AG04450 (cell line): ENCODE data around the gene IER2. TPM values are rescaled to one million over a fixed set of nuclear protein-coding genes. Genes with fewer than 3 reads are reported as not detected.

Experiments used
- CTCF ChIA-PET: fragments of 300-600, 350-600 bp; formaldehyde crosslinking; extraction: SDS; loops from one replicate; lab custom pipeline; 2022; ENCODE audit warnings: antibody characterized with exemption, inconsistent platforms; lab: Charles Lee
- POLR2A ChIA-PET: fragments of 350-600 bp; formaldehyde crosslinking; extraction: SDS; loops from one replicate; lab custom pipeline; 2021; ENCODE audit warnings: antibody characterized with exemption, inconsistent platforms; lab: Yijun Ruan, JAX
- DNase-seq: peaks from one replicate; pipeline ENCODE4 v3.0.0-alpha.2; 2011; ENCODE audit warnings: low read depth, low spot score
- H3K27ac ChIP-seq: one replicate; pipeline ENCODE4 v1.5.1; 2012; ENCODE audit warnings: low read depth, low read length, control low read depth
- H3K27me3 ChIP-seq: one replicate; pipeline ENCODE4 v1.6.0; 2012; ENCODE audit warnings: low read length; ENCODE audit not compliant: control insufficient read depth, insufficient read depth
- H3K4me3 ChIP-seq: 2 replicates; pipeline ENCODE4 v1.5.1; 2011; ENCODE audit warnings: mild to moderate bottlenecking, low read depth, low read length, control low read depth
- H3K9me3 ChIP-seq: 2 replicates; pipeline ENCODE4 v1.5.1; 2012; ENCODE audit warnings: low read length; ENCODE audit not compliant: control insufficient read depth, insufficient read depth
- CTCF ChIP-seq: IDR thresholded peaks from 2 replicates; pipeline ENCODE4 v1.5.1; 2011; ENCODE audit warnings: low read depth, low read length, control low read depth, inconsistent platforms
- polyA minus RNA-seq: library from RNA; depleted of rRNA, polyadenylated mRNA; stranded (reverse); fragments of >200 nt; gene quantifications from 2 replicates; pipeline ENCODE4 v1.2.3, GENCODE V29; 2011; rRNA and poly(A)+ RNA removed
- polyA plus RNA-seq: library from polyadenylated mRNA; depleted of rRNA; stranded (reverse); fragments of >200 nt; gene quantifications from 2 replicates; pipeline ENCODE4 v1.2.3, GENCODE V29; 2011; rRNA removed

The IER2 gene
- 15.3 and 21.3 TPM in 2 replicates for polyA plus RNA-seq
- 8.1 and 10.7 TPM in 2 replicates for polyA minus RNA-seq

- peak within 1 kb of the TSS; percentile 87 for H3K4me3 ChIP-seq
- peaks cover 6% of the 10 kb centered on the region; the same call in 1 of the 2 replicates for H3K9me3 ChIP-seq
- ChIA-PET CTCF (interaction anchor here (1.2 to 1.7 kb wide), 4 partner anchors 23 to 185 kb away, joined by 3 to 8 read pairs (median 4); no protein-coding TSS in a partner anchor), POLR2A (interaction anchor here (0.5 to 2.5 kb wide), 6 partner anchors 11 to 185 kb away, joined by 3 to 16 read pairs (median 3); partner anchors contain the start of gene NACC1)
- DNase-seq = peak; percentile 86
- peak; percentile 67 for TF ChIP-seq CTCF
- peak within 1 kb of the TSS; percentile 94 for H3K27ac ChIP-seq
- H3K27me3 ChIP-seq = no peaks in the 10 kb centered on the region
Measured at GRCh38 chr19:13150187-13150930, at the start of gene IER2, which contains the start of gene STX10. IER2 (plus strand) TSS chr19:13150411; CDS start chr19:13153187, 2,776 bp downstream. STX10 (minus strand) TSS chr19:13150375; CDS start chr19:13150173, 202 bp downstream.

GRCh38 chr19:13100841-13101589, 49.2 kb upstream of the IER2 start:
- H3K4me3 ChIP-seq = no peak overlapping the region
- POLR2A ChIA-PET = no interaction called here
- no peak for DNase-seq
- peak; percentile 26 for TF ChIP-seq CTCF
- H3K27me3 ChIP-seq = no peaks in the 10 kb centered on the region
- no peak overlapping the region for H3K27ac ChIP-seq
- H3K9me3 ChIP-seq = peaks cover 2% of the 10 kb centered on the region; the same call in 1 of the 2 replicates
- CTCF ChIA-PET = interaction anchor here (0.6 to 1.4 kb wide), 6 partner anchors 17 to 136 kb away, joined by 3 to 12 read pairs (median 6); no protein-coding TSS in a partner anchor

GRCh38 chr19:13101590-13102415, 48.4 kb upstream of the IER2 start:
- Histone ChIP-seq H3K27me3 (no peaks in the 10 kb centered on the region), H3K27ac (no peak overlapping the region), H3K4me3 (no peak overlapping the region), H3K9me3 (peaks cover 2% of the 10 kb centered on the region; the same call in 1 of the 2 replicates)
- TF ChIP-seq CTCF = no peak
- ChIA-PET CTCF (interaction anchor here (0.5 to 1.4 kb wide), 2 partner anchors 44 to 136 kb away, joined by 4 read pairs; no protein-coding TSS in a partner anchor), POLR2A (no interaction called here)
- DNase-seq = no peak

GRCh38 chr19:13102416-13102665, 47.9 kb upstream of the IER2 start:
- ChIA-PET CTCF (interaction anchor here (0.5 to 1.4 kb wide), 2 partner anchors 44 to 137 kb away, joined by 4 read pairs; no protein-coding TSS in a partner anchor), POLR2A (no interaction called here)
- Histone ChIP-seq H3K4me3 (peak overlapping the region; percentile 25; the same call in 1 of the 2 replicates), H3K27me3 (no peaks in the 10 kb centered on the region), H3K27ac (no peak overlapping the region), H3K9me3 (peaks cover 2% of the 10 kb centered on the region; the same call in 1 of the 2 replicates)
- no peak for DNase-seq
- no peak for TF ChIP-seq CTCF
